Spleen (tissue), 7 donors: ENCODE measurements around the gene HLA-DPB1.

ENCODE experiments used
- CTCF ChIP-seq, 11 experiments: fragments of 200-600 bp in 7 of 11; fragments of 450-650 bp in 4 of 11; sonication (generic) in 4 of 11; IDR thresholded peaks in 8 of 11; conservative IDR thresholded peaks in 3 of 11; 1 replicate in 7 of 11; 2 replicates in 4 of 11; pipeline versions ENCODE4 v1.4.0 to v1.8.0; 2016 to 2021; ENCODE audit warnings: antibody characterized with exemption in 11 of 11, inconsistent platforms in 4 of 11, mild to moderate bottlenecking in 1 of 11
- POLR2AphosphoS5 ChIP-seq, 3 donors: sonication (generic); formaldehyde crosslinking; IDR thresholded peaks; one replicate each; pipeline ENCODE4 v1.5.1; 2017; ENCODE audit warnings: antibody characterized with exemption in 3 of 3
- donor health status: DM: no; HTN: no; CAD: no; lungs with moderate emphysema.
- donor health status: DM: no; HTN: no; CAD: no.
- donor health status: DM: no; HTN: no; CAD: no.

GRCh38 chr6:33117811-33118277, 42.1 kb downstream of the HLA-DPB1 start:
- no peak for TF ChIP-seq CTCF (IDR thresholded peaks at IDR 0.05 in 8 of 11, conservative IDR thresholded peaks at IDR 0.05 in 3 of 11)
- no peak for TF ChIP-seq POLR2AphosphoS5 (IDR thresholded peaks at IDR 0.05)
